NCI-H2081 (cell line): ENCODE measurements around the gene KAZN.

Experiments
- DNase-seq, 2 experiments: peaks; one replicate each; lab custom pipeline; 2025; lab: John Stamatoyannopoulos, UW

KAZN gene

DNA sequence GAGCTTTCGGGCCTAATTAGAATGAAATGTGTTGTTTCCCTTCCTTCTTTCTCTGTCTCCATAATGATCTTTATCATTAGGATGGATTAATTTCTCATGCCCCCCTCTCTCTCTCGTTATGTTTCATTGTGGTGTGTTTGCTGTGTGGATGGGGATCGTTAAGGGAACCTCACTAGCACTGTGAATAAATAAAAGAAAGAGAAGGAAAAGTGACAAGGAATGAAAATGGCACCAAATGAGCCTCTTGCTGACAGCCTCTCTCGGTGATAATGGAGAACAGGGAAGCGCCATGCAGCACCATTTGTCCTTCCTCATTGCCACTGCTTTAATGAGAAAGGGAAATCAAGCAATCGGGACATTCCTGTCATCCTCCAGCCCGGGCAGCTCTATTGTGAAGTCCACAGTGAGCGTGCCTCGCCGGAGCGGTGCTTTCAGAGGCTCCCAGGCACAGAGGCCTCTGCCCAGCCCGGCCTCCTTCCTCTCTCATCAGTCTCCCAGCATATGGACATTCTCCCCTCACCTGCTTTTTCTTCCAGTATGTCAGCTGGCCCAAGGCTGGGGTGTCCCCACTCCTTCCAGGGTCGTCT is 289.4 kb downstream of the KAZN start:
- DNase-seq, result no peak

- no peak for DNase-seq
Measured at GRCh38 chr1:14888374-14888773, 289.9 kb downstream of the KAZN start.

DNA sequence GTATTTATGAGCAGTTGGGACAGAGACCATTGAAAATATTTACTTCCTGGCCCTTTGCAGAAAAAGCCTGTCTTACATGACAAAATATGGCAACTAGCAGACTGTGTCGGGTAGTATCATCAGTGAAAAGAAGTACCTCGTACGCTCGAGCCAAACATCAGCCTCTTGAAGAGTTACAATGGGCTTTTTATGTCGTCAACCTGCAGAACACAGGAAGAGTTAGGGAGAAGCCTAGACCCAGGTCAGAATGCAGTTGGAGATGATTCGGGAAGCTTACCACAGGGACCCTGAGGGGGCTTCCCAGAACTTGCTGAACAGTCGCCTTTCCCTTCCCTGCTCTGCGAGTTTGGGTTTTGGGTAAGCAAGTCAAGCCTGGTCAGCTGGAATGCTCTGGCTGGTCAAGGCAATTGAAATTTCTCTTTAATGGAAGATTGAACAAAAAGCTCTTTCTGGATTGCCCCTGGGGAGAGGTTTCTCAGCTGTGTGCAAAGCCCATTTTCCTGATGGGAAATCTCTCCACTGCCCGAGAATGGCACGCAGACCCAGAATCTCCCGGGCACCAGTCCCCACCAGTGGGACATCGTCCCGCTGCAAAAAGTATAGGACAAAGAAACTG is 291.4 kb downstream of the KAZN start:
- DNase-seq, result no peak

DNA sequence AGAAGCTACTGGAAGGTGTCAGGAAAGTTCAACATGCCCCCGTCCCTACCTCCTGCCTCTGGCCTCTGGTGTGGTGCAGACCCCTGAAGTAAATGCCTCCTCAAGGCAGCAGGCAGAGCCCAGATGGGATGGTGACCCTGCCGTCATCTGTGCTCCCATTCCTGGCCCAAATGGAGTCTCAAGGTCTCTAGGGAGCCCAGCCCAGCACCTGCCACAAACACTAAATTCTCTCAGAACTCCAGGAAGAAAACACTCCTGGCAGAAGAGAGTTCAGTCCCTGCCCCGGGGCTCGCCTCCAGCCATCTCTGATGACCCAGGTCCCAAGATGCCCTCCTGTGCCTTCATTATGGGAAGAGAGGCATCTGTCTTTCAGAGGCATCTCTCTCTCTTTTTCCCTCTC is 293.5 kb downstream of the KAZN start:
- DNase-seq, result no peak

GRCh38 chr1:14894811-14895560 is 296.5 kb downstream of the KAZN start:
- DNase-seq, result peak in 1 of 2 experiments; percentile 50

- DNase-seq, result no peak
Measured at GRCh38 chr1:14895727-14896126, 297.2 kb downstream of the KAZN start.

GRCh38 chr1:14896381-14897079 is 298.0 kb downstream of the KAZN start:
- DNase-seq, result no peak

GRCh38 chr1:14897080-14897449 is 298.6 kb downstream of the KAZN start:
- no peak for DNase-seq

DNA sequence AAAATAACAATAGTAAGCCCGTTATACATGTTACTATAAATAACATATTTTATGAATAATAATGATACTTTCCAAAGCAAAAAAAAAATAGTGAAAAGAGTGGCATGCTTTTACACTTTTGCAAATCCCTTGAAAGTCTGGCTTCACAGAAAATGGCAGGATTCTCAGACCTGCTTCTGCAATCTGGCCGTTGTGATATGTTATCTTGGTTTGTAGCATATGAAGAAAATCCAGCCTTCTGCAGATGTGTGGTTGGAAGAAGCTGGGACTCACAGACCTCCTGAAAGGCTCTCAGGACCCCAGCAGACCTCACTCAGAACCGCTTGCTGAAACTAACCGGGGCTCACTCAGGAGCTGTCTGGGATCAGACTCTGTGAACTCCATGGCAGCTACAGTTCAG is 299.1 kb downstream of the KAZN start:
- DNase-seq, result no peak

GRCh38 chr1:14897997-14898645 is 299.6 kb downstream of the KAZN start:
- no peak for DNase-seq

DNA sequence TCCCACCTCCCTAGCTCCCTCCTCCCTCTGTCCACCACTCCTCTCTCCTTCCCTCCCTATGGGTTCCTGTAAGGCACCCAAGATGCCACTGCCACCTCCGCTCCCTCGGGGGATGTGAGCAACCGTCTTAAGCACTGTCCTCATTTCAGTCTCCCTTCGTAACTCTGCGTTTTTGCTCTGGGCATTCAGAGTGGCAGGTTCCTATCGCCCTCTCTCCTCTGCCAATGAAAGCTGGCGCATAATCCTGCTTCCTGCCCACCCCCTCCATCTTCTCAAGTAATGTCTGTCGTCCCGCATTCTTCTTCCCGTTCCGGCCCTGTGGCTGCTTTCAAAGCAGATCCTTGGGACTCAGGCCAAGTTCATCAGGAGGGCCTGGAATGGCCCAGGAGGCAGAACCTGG is 301.2 kb downstream of the KAZN start:
- no peak for DNase-seq

DNA sequence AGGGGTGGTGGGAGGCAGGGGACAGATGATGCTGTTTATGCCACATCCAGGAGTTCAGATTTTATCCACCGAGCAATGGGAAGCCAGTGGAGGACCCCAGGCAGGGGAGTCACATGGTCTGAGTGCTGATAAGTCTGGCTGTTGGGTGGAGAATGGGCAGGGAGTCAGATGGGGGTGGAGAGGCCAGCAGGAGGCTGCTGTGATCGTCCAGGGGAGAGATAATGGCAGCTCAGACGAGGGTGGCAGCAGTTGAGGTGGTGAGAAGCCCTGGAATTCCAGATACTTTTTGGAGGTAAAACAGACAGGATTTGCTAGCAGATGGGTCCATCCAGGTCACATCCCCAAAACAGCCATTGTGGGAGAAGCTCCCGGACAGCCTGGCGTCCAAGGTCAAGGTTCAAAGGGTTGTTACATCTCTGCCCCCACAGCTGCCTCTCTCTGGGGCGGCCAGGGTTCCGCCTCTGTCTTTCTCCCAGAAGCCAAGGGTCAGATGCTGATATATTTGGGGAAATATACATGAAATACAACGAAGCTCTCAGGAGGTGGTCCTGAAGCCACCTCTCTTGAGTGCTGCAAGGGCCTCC is 303.0 kb downstream of the KAZN start:
- no peak for DNase-seq

DNA sequence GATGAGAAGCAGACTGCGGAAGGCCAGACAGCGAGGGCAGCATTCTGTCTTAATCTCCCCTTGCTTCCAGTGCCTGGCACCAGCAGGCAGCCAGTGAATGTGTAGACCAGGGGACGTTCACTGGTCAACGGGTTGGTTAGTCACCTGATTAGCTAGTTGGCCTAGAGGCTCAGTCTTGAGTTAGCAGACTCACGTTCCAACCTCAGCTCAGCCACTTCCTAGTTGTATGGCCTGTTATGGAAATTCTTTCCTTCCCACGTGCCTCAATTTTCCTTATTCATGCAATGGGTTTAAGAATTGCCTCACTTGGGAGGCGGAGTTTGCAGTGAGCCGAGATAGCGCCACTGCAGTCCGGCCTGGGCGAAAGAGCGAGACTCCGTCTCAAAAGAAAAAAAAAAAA is 305.4 kb downstream of the KAZN start:
- no peak for DNase-seq

- no peak for DNase-seq
Measured at GRCh38 chr1:14906665-14907064, 308.2 kb downstream of the KAZN start.

DNA sequence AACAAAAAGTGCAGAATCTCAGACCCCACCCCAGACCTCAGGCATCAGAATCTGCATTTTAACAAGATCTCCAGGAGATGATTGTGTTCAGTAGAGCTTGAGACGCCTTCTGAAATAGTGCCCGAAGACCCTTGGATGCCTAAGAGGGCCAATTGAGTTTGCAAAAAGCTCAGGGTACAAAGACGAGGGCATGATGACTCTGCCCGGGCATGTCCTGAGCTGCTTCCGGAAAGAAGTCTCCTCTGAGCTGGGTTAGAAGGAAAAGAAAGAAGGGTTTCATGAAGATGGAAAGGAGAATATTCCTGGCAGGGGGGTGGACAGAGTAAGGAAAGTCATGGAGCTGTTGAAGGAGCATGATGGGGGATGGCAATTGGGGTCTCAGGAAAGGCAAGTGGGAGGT is 308.9 kb downstream of the KAZN start:
- no peak for DNase-seq

GRCh38 chr1:14909273-14909672 is 310.8 kb downstream of the KAZN start:
- no peak for DNase-seq

DNA sequence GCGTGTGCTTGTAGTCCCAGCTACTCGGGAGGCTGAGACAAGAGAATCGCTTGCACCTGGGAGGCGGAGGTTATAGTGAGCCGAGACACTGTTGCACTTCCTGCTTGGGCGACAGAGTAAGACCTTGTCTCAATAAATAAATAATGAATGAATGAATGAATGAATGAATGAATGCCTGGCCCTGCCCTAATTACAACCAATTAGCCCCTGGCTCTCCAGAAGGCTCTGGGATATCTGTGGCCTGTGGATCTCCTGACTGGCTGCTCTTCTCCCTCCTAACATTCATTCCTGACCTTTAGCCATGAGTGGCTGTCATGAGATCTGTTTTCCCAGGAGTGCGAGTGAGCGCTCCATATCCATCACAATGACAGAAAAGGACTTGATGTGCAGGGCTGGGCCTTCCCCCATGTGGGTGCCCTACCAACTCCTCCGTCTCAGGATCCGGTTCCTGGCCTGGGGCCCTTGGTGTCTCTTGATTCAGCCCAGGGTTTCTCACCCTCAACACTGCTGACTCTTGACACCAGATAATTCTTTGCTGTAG is 311.5 kb downstream of the KAZN start:
- no peak for DNase-seq

DNA sequence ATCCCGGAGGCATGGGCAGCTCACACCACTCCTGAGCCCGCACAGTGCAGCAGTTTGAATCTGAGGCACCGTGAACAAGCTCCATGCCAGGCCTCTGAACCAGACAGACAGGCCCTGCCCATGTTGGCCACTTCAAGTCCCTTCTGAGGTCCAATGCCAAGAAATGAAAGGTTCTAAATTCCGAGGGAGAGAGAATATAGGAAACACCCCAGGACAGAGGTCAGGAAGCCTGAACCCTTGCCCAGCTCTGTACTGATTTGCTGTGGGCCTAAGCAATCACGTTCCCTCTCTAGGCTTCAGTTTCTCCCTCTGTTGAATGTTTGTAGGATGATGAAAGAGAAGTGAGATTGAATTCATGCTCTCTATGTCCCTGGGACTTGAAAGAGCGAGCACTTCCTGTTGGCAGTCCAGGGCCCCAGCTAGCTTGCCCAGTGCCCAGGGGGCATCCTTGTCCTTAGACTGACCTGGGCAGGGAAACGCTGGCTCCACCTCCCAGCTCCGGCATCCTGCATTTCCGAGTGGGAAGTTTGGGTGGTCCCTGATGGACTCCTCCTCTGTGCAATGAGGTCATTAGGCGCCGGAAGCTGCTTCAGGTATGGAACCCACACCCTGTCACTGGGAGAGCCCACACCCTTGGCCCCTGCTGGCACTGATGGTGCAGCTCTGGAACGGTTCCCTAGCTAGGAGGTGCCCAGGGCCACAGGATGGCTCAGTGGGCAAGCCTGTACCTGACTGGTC is 312.7 kb downstream of the KAZN start:
- no peak for DNase-seq

GRCh38 chr1:14912839-14913481 is 314.5 kb downstream of the KAZN start:
- no peak for DNase-seq

DNA sequence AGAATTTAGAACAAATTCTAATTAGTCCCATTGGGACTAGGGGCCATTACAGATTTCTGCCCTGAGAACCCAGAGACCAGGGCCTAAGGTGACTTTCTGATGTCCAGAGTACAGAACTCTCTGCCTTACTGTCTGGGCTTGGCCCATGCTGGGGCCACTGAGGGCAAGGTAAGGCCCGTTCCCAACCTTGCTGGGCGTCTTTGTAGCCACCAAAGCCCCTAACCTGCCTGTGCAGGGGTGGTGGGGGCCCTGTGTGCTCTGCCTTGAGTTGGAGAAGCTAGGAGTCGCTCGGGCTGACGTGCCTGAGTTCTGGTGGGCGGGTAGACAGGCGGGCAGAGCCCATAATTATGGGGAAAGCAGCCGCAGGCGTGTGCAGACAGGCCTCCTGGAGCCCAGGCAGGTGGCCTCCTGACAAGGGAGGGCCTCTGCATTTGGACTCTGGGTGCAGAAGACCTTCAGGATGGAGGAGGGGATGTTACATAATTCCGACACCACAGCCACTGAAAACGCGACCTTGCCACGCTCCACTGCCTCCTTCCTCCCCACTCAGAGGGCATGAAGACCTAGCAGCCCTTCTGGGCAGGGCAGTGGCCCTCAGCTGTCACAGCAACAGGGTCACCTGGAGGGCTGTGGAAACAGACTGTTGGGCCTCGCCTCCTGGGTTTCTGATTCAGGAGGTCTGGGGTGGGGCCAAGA is 315.1 kb downstream of the KAZN start:
- DNase-seq, result peak in 1 of 2 experiments; percentile 69
